ENCODE data around the gene ARPC5L. TPM values are rescaled to one million over a fixed set of nuclear protein-coding genes. Genes with fewer than 3 reads are reported as not detected.

The ARPC5L gene
- total and polyA plus RNA-seq, 9 of the 15 experiments (the other 6 are each of a cell fraction or from before 2014, with no cell fraction given): 25.4 to 113 (median 63.8) TPM

DNA sequence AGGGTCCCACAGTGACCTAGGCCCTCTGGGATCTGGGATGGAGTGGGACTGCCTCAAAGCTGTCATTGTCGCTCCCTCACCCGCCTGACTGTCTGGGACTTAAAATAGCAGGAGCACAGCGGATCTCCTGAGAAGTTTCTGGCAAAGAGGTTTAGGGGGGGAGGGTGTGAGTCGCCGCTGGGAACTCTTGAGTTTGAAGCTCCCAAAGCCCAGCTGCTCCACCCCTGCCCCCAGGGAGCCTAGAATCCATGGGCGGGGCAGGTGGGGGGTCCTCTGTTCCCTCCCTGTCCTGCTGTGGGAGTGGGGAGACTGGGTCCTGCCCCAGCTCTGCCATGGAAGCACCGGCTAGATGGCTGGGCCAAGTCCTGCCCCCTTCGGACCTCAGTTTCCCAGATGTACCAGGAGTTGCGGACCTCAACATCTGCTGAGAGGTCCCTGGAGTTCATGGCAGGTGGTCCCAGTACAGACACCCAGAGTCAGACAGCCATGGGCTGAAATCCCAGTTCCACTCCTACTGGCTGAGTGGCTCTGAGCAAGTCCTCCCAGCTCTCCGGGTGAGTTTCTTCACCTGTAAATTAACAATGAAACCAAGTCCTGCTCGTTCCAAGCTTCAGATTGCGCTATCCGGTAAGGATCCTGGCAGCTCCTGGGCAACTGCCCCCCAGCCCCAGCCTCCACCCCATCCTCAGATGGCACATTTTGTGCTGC is 9.7 kb upstream of the ARPC5L start:
- in situ Hi-C loops (cut with MboI) (loop anchor here (5.0 kb wide), 2 partner anchors 80 to 520 kb away; partner anchors contain the start of gene NR6A1), intact Hi-C loops (cut with micrococcal nuclease) (loop anchor here (1.0 to 5.0 kb wide), 3 partner anchors 57 to 520 kb away; no protein-coding TSS in a partner anchor)
- TF ChIP-seq HDAC3 (IDR thresholded peaks at IDR 0.05; ENCODE audit: borderline replicate concordance, partially characterized antibody): no peak
- TF ChIP-seq ZNF561 (CRISPR knock-in tag; conservative IDR thresholded peaks at IDR 0.05): no peak
- TF ChIP-seq RFX1 (IDR thresholded peaks at IDR 0.05): no peak
- no peak for TF ChIP-seq MYNN (IDR thresholded peaks at IDR 0.05)
- TF ChIP-seq MYNN (CRISPR knock-in tag; IDR thresholded peaks at IDR 0.05): 0 out of 2 replicates have a peak, but pooled peaks have one; percentile 35
- no peak for DNase-seq (ENCODE audit: extremely low read depth in 1 of 4, low spot score in 3 of 4)
- Histone ChIP-seq H3K36me3 (ENCODE audit: control insufficient read depth, insufficient read depth, low read length) (peaks cover 12% of the 10 kb centered on the region; the same call in 1 of the 3 replicates), H3K4me2 (ENCODE audit: insufficient read depth, low read length) (peak overlapping the region; percentile 79), H3K79me2 (ENCODE audit: control insufficient read depth, insufficient read depth, low read length) (no peaks in the 10 kb centered on the region), H3K4me3 (no peak overlapping the region), H3K27ac (ENCODE audit: extremely low read depth, low read depth, low read length) (no peak overlapping the region), H3K9me3 (replicated peaks; ENCODE audit: control insufficient read depth, insufficient read depth, low read depth, low read length) (no peaks in the 10 kb centered on the region), H3K9me1 (ENCODE audit: control insufficient read depth, insufficient read depth, low read length) (no peaks in the 10 kb centered on the region), H2AFZ (ENCODE audit: low read depth, low read length) (peak overlapping the region; percentile 96), H3K4me1 (replicated peaks in 1 of 2; ENCODE audit: control insufficient read depth in 2 of 2, insufficient read depth in 2 of 2, low read length in 2 of 2) (peaks cover 0 to 40% of the 10 kb centered on the region in 2 experiments; a peak in 3 of 5 replicates), H4K20me1 (replicated peaks; ENCODE audit: control insufficient read depth, insufficient read depth, low read length) (peaks cover 13% of the 10 kb centered on the region; the same call in 1 of the 2 replicates), H3K27me3 (ENCODE audit: control insufficient read depth in 2 of 2, insufficient read depth in 2 of 2, low read length in 2 of 2) (no peaks in the 10 kb centered on the region), H3K9ac (ENCODE audit: insufficient read depth in 1 of 2, low read depth in 2 of 2, low read length in 2 of 2) (peak overlapping the region; percentile 35 to 93; a peak in 3 of 4 replicates)
- POLR2A ChIA-PET: interaction anchor here (0.5 to 5.1 kb wide), 9 partner anchors 7 to 354 kb away, joined by 3 to 64 read pairs (median 5); partner anchors contain the start of genes ARPC5L, NR6A1 and RPL35
- BruUV-seq (replicated peaks): no TSS peak
- CTCF ChIA-PET (ENCODE audit: low intra/inter-chr PET ratio): interaction anchor here (0.5 to 6.3 kb wide), 8 partner anchors 12 to 291 kb away, joined by 3 to 209 read pairs (median 6); partner anchors contain the start of genes NR6A1 and SCAI
- no peak for FAIRE-seq
- 50% methylated on average over 12 of the region's 13 CpGs for WGBS (ENCODE audit: insufficient coverage, low coverage, missing lambda C conversion rate)
- ATAC-seq: no peak
